ELF-1 (cell line): ENCODE data around the gene ZNF691.
"Not testable (repeated sequence)": the region's sequence is repeated elsewhere in the genome, so short reads cannot be mapped to it uniquely, and the experiment has no call there.

Experiments used
- DNase-seq: peaks from one replicate; pipeline ENCODE4 v3.0.0-alpha.2; 2016; ENCODE audit warnings: low read depth, low spot score

The ZNF691 gene

GRCh38 chr1:42846257-42847110 lies at the start of gene ZNF691:
ZNF691 (plus strand) TSS chr1:42846613; CDS start chr1:42849659, 3,046 bp downstream.
- DNase-seq, result peak; percentile 98

GRCh38 chr1:42797414-42797813 lies 49.0 kb upstream of the ZNF691 start:
- DNase-seq, result no peak

GRCh38 chr1:42797979-42798378 lies 48.4 kb upstream of the ZNF691 start:
- no peak for DNase-seq

- DNase-seq, result no peak
Observed at GRCh38 chr1:42801832-42802473, 44.5 kb upstream of the ZNF691 start.

- DNase-seq, result no peak
Observed at GRCh38 chr1:42806171-42806570, 40.2 kb upstream of the ZNF691 start.

GRCh38 chr1:42806593-42806992 lies 39.8 kb upstream of the ZNF691 start:
- DNase-seq, result no peak

GRCh38 chr1:42807056-42807668 lies 39.3 kb upstream of the ZNF691 start:
- DNase-seq, result no peak

GRCh38 chr1:42814815-42815214 lies 31.6 kb upstream of the ZNF691 start:
- DNase-seq, result not testable (repeated sequence)

- DNase-seq, result peak; percentile 53
Observed at GRCh38 chr1:42815941-42816584, 30.4 kb upstream of the ZNF691 start.

- peak; percentile 94 for DNase-seq
Observed at GRCh38 chr1:42816585-42817439, 29.6 kb upstream of the ZNF691 start, which contains the start of the genes ERMAP and SVBP. ERMAP (plus strand) TSS chr1:42817122; CDS start chr1:42830449, 13,327 bp downstream. SVBP (minus strand) TSS chr1:42817397; CDS start chr1:42816544, 853 bp downstream.

- DNase-seq, result no peak
Observed at GRCh38 chr1:42817440-42817767, 29.0 kb upstream of the ZNF691 start.

- DNase-seq, result no peak
Observed at GRCh38 chr1:42817976-42818375, 28.4 kb upstream of the ZNF691 start.

- DNase-seq, result no peak
Observed at GRCh38 chr1:42820813-42821212, 25.6 kb upstream of the ZNF691 start.

- DNase-seq, result no peak
Observed at GRCh38 chr1:42821690-42822089, 24.7 kb upstream of the ZNF691 start.

- DNase-seq, result no peak
Observed at GRCh38 chr1:42822800-42823392, 23.5 kb upstream of the ZNF691 start.

- no peak for DNase-seq
Observed at GRCh38 chr1:42824481-42825035, 21.9 kb upstream of the ZNF691 start.

GRCh38 chr1:42825036-42825851 lies 21.2 kb upstream of the ZNF691 start:
- DNase-seq, result no peak

GRCh38 chr1:42830631-42831030 lies 15.8 kb upstream of the ZNF691 start:
- no peak for DNase-seq

- DNase-seq, result no peak
Observed at GRCh38 chr1:42831273-42831672, 15.1 kb upstream of the ZNF691 start.
